ENCODE results near the gene PMIS2. TPM values are rescaled to one million over a fixed set of nuclear protein-coding genes. Genes with fewer than 3 reads are reported as not detected.

The PMIS2 gene
- total RNA-seq, 2 experiments from 2014 or later, result not detected

GRCh38 chr19:35560271-35560670, 25.7 kb upstream of the PMIS2 start:
- no peak overlapping the region for H3K4me3 Mint-ChIP-seq
- H3K27me3 Mint-ChIP-seq, result peaks cover 36% of the 10 kb centered on the region
- DNase-seq (no peak), ATAC-seq (ENCODE audit: low read depth) (no peak)
- peaks cover 6% of the 10 kb centered on the region for H3K4me1 Mint-ChIP-seq
- H3K27ac Mint-ChIP-seq, result no peak overlapping the region
- no peaks in the 10 kb centered on the region for H3K36me3 Mint-ChIP-seq
- no peaks in the 10 kb centered on the region for H3K9me3 Mint-ChIP-seq
- POLR2A ChIA-PET, result no interaction called here

DNA sequence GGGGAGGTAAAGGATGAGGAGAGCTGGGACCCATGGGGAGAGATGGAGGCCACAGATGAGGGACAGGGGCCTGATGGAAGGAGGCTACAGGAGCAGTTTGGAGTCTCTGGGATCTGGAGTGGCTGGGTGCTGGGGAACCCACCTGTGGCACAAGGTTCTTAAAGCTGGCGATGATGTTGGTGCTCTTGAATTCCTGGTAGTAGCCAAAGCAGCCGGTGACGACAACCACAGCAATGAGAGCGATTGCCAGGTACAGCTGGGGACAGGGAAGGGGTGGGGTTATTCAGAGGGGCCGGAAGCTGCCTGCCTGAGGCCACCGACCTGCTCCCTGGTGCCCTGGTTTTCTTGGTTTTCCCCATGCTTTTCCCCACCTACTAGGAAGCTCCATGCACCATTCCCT, 25.3 kb upstream of the PMIS2 start:
- Mint-ChIP-seq H3K4me1 (peaks cover 6% of the 10 kb centered on the region), H3K9me3 (no peaks in the 10 kb centered on the region), H3K27ac (no peak overlapping the region), H3K4me3 (no peak overlapping the region), H3K36me3 (no peaks in the 10 kb centered on the region), H3K27me3 (peaks cover 36% of the 10 kb centered on the region)
- DNase-seq (no peak), ATAC-seq (ENCODE audit: low read depth) (no peak)
- POLR2A ChIA-PET, result no interaction called here

DNA sequence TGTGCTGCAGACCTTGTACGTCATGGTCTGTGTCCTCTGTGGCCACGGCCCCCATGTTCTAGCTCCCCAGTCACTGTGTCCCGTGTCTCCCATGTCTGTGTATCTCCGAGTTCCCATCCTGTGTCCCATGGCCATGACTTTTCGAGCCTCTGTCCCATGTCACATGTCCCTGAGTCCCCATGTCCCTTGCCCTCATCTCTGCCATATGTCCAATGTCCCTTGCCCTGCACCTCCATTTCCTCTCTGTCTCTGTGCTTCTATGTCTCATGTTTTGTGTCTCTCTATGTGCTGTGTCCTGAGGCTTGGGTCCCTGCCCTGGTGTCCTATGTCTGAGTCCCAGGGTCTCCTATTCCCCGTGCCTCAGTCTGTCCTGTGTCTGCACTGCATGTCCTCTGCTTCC, 24.5 kb upstream of the PMIS2 start:
- no peak overlapping the region for H3K27ac Mint-ChIP-seq
- ATAC-seq (ENCODE audit: low read depth) (no peak), DNase-seq (no peak)
- POLR2A ChIA-PET, result no interaction called here
- no peaks in the 10 kb centered on the region for H3K9me3 Mint-ChIP-seq
- H3K27me3 Mint-ChIP-seq, result peaks cover 32% of the 10 kb centered on the region
- no peak overlapping the region for H3K4me3 Mint-ChIP-seq
- peaks cover 6% of the 10 kb centered on the region for H3K4me1 Mint-ChIP-seq
- H3K36me3 Mint-ChIP-seq, result no peaks in the 10 kb centered on the region

- Mint-ChIP-seq H3K4me3 (no peak overlapping the region), H3K27me3 (peaks cover 30% of the 10 kb centered on the region)
- POLR2A ChIA-PET, result no interaction called here
Observed at GRCh38 chr19:35562336-35562735, 23.6 kb upstream of the PMIS2 start.

DNA sequence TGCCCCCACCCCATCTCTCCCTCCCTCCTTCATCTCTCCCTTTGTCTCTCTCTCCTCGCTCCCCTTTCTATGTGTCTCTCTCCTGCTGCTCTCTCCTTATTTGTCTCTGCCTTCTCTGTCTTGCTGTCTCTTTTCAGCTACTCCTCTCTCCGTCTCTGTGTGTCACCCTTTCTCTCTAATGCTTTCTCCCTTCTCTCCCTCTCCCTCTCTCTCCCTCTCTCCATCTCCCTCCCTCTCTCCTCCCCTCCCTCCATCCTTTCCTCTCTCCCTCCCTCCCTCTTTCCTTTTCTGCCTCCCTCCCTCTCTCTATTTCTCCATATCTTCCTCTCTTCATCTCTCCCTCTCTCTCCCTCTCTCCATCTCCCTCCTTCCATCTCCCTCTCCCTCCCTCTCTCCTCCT, 23.2 kb upstream of the PMIS2 start:
- no peak for DNase-seq
- peaks cover 3% of the 10 kb centered on the region for H3K4me1 Mint-ChIP-seq
- H3K4me3 Mint-ChIP-seq, result no peak overlapping the region
- H3K27me3 Mint-ChIP-seq, result peaks cover 29% of the 10 kb centered on the region
- no peaks in the 10 kb centered on the region for H3K9me3 Mint-ChIP-seq
- POLR2A ChIA-PET, result no interaction called here
- no peak overlapping the region for H3K27ac Mint-ChIP-seq
- no peak for ATAC-seq (ENCODE audit: low read depth)
- H3K36me3 Mint-ChIP-seq, result no peaks in the 10 kb centered on the region

More at GRCh38 chr19:35562336-35562735, 23.6 kb upstream of the PMIS2 start:
- Mint-ChIP-seq H3K36me3 (no peaks in the 10 kb centered on the region), H3K9me3 (no peaks in the 10 kb centered on the region), H3K4me1 (peaks cover 4% of the 10 kb centered on the region), H3K27ac (peak overlapping the region; percentile 24)
- ATAC-seq (ENCODE audit: low read depth) (no peak), DNase-seq (no peak)

DNA sequence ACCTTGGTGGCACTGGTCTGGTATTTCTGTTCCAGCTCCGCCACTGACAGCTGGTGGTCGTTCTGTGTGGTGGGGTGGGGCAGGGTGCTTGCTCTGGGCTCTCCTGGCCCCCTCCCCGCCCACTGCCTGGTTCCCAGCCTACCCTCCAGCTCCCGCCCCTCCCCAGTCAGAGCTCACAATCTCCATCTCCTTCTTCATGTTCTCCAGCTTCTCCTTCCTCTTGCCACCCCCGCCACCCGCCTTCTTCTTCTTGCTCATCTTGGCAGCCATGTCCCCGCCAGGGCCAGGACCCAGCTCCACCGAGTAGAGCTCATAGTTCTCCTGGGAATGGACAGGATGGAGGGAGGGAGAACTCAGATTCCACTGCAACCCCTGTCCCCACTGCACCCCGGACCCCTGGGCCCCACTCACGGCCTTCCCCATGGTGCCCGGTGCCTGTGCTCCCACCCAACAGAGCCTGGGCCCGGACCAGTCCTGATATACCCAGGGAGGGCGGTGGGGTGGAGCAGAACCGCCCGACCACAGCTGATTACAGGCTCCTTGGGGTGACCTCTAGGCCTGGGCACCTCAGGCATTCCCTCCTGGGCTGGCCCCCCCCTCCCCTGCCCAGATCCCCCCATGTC, 22.7 kb upstream of the PMIS2 start, which contains the start of gene ATP4A:
ATP4A (minus strand) TSS at position 452 of the 623 bp plus-strand sequence; CDS start at position 423, 29 bp downstream.
- DNase-seq, result no peak
- no peak for ATAC-seq (ENCODE audit: low read depth)
- POLR2A ChIA-PET, result no interaction called here
- no peaks in the 10 kb centered on the region for H3K36me3 Mint-ChIP-seq
- H3K9me3 Mint-ChIP-seq, result no peaks in the 10 kb centered on the region
- H3K27me3 Mint-ChIP-seq, result peaks cover 27% of the 10 kb centered on the region
- no peak within 1 kb of the TSS for H3K4me3 Mint-ChIP-seq
- H3K27ac Mint-ChIP-seq, result no peak within 1 kb of the TSS
- peaks cover 1% of the 10 kb centered on the region for H3K4me1 Mint-ChIP-seq

GRCh38 chr19:35565016-35565856, 20.7 kb upstream of the PMIS2 start:
- Mint-ChIP-seq H3K36me3 (no peaks in the 10 kb centered on the region), H3K4me3 (no peak overlapping the region), H3K4me1 (no peaks in the 10 kb centered on the region), H3K27me3 (peaks cover 13% of the 10 kb centered on the region), H3K9me3 (no peaks in the 10 kb centered on the region), H3K27ac (no peak overlapping the region)
- POLR2A ChIA-PET, result no interaction called here
- ATAC-seq (ENCODE audit: low read depth) (no peak), DNase-seq (no peak)

GRCh38 chr19:35566738-35567137, 19.2 kb upstream of the PMIS2 start:
- H3K27ac Mint-ChIP-seq, result no peak overlapping the region
- peaks cover 9% of the 10 kb centered on the region for H3K27me3 Mint-ChIP-seq
- no peak overlapping the region for H3K4me3 Mint-ChIP-seq
- ATAC-seq (ENCODE audit: low read depth) (no peak), DNase-seq (no peak)
- no peaks in the 10 kb centered on the region for H3K36me3 Mint-ChIP-seq
- POLR2A ChIA-PET, result no interaction called here
- H3K4me1 Mint-ChIP-seq, result peaks cover 2% of the 10 kb centered on the region
- H3K9me3 Mint-ChIP-seq, result no peaks in the 10 kb centered on the region

GRCh38 chr19:35569281-35569781, 16.6 kb upstream of the PMIS2 start:
- Mint-ChIP-seq H3K4me3 (no peak overlapping the region), H3K27ac (no peak overlapping the region), H3K36me3 (no peaks in the 10 kb centered on the region), H3K4me1 (peaks cover 2% of the 10 kb centered on the region), H3K27me3 (peaks cover 8% of the 10 kb centered on the region), H3K9me3 (no peaks in the 10 kb centered on the region)
- no peak for DNase-seq
- POLR2A ChIA-PET, result no interaction called here
- no peak for ATAC-seq (ENCODE audit: low read depth)

DNA sequence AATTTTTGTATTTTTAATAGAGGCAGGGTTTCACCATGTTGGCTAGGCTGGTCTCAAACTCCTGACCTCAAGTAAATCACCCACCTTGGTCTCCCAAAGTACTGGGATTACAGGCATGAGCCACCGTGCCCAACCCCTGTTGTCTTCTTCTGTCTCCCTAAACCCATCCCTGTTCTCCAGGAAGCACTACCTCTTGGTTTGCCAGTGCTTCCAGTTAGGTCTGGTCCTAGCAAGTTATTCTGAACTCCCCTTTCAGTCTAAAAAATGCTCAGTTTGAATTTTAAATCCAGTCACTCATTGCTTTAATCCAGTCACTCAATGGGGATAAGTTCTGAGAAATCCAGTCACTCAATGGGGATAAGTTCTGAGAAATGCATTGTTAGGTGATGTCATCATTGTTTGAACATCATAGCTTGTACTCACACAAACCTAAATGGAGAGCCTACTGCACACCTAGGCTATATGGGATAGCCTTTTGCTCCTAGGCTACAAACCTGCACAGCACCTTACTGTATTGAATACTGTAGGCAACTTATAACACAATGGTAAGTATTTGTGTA, 14.5 kb upstream of the PMIS2 start:
- POLR2A ChIA-PET, result no interaction called here

DNA sequence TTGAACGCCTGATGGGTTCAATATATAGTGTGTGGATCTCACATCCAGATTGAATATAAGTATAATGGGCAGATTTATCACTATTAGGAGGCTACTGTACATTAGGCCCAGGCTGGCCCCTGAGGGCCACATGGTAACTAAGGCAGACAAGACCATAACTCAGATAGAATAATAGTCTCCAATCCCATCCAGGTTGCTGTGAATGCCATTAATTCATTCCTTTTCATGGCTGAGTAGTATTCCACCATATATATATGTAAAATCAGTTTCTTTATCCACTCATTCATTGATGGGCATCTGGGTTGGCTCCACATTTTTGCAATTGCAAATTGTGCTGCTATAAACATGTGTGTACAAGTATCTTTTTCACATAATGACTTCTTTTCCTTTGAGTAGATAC, 8.1 kb upstream of the PMIS2 start:
- Mint-ChIP-seq H3K4me1 (no peaks in the 10 kb centered on the region), H3K9me3 (peaks cover 19% of the 10 kb centered on the region), H3K27me3 (peaks cover 8% of the 10 kb centered on the region), H3K4me3 (no peak overlapping the region), H3K27ac (no peak overlapping the region), H3K36me3 (no peaks in the 10 kb centered on the region)
- DNase-seq (no peak), ATAC-seq (ENCODE audit: low read depth) (no peak)
- POLR2A ChIA-PET, result no interaction called here

More for the DNA sequence above, 14.5 kb upstream of the PMIS2 start:
- Mint-ChIP-seq H3K9me3 (peaks cover 9% of the 10 kb centered on the region), H3K4me1 (peaks cover 2% of the 10 kb centered on the region), H3K27me3 (peaks cover 7% of the 10 kb centered on the region), H3K36me3 (no peaks in the 10 kb centered on the region), H3K27ac (no peak overlapping the region), H3K4me3 (no peak overlapping the region)
- ATAC-seq (ENCODE audit: low read depth) (no peak), DNase-seq (no peak)

DNA sequence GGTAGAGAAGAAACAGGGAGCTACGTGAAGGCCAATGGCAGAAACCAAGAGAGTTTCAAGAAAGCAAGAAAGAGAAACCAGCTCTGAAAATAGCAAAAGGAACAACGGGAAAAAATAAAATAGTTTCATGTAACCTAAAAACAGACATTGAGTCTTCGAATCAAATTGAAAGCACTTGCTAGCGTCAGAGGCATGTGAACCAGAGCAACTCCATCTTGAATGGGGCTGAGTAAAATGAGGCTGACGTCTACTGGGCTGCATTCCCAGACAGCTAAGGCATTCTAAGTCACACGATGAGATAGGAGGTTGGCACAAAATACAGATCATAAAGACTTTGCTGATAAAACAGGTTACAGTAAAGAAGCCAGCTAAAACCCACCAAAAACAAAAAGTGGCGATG, 7.3 kb upstream of the PMIS2 start:
- POLR2A ChIA-PET, result no interaction called here
- Mint-ChIP-seq H3K9me3 (peaks cover 19% of the 10 kb centered on the region), H3K27ac (no peak overlapping the region), H3K27me3 (peaks cover 7% of the 10 kb centered on the region), H3K36me3 (no peaks in the 10 kb centered on the region), H3K4me3 (no peak overlapping the region), H3K4me1 (no peaks in the 10 kb centered on the region)
- ATAC-seq (ENCODE audit: low read depth), result no peak
- no peak for DNase-seq

GRCh38 chr19:35582760-35583159, 3.2 kb upstream of the PMIS2 start:
- DNase-seq (no peak), ATAC-seq (ENCODE audit: low read depth) (no peak)
- Mint-ChIP-seq H3K4me3 (no peak overlapping the region), H3K27ac (no peak overlapping the region), H3K27me3 (peaks cover 25% of the 10 kb centered on the region), H3K36me3 (no peaks in the 10 kb centered on the region), H3K4me1 (no peaks in the 10 kb centered on the region), H3K9me3 (peaks cover 1% of the 10 kb centered on the region)
- POLR2A ChIA-PET, result no interaction called here

- peaks cover 25% of the 10 kb centered on the region for H3K27me3 Mint-ChIP-seq
- no peaks in the 10 kb centered on the region for H3K4me1 Mint-ChIP-seq
- ATAC-seq (ENCODE audit: low read depth), result no peak
- H3K36me3 Mint-ChIP-seq, result no peaks in the 10 kb centered on the region
- no peak overlapping the region for H3K27ac Mint-ChIP-seq
- POLR2A ChIA-PET, result no interaction called here
- no peak for DNase-seq
- no peak overlapping the region for H3K4me3 Mint-ChIP-seq
- no peaks in the 10 kb centered on the region for H3K9me3 Mint-ChIP-seq
Observed at GRCh38 chr19:35587321-35587720, 1.3 kb downstream of the PMIS2 start.

All from activated naive CD8-positive, alpha-beta T cell treated with anti-CD3 and anti-CD28 coated beads, Interleukin-2, amount 10 ng/mL, durations not matched to agents 7 days and 5 days (primary cell).